MM.1S (cell line): ENCODE data around the gene FIGN.

ENCODE experiments used
- EZH2phosphoT487 ChIP-seq: fragments of 300-600 bp; sonication (generic); IDR thresholded peaks from 2 replicates; pipeline ENCODE4 v1.6.1; 2018; ENCODE audit warnings: antibody characterized with exemption, low read length
- TF ChIP-seq, protein P1 (sequence below): fragments of 300-600 bp; sonication (generic); IDR thresholded peaks from 2 replicates; pipeline ENCODE4 v1.5.1; 2016; ENCODE audit warnings: antibody characterized with exemption, low read length, mixed read lengths

DNA sequence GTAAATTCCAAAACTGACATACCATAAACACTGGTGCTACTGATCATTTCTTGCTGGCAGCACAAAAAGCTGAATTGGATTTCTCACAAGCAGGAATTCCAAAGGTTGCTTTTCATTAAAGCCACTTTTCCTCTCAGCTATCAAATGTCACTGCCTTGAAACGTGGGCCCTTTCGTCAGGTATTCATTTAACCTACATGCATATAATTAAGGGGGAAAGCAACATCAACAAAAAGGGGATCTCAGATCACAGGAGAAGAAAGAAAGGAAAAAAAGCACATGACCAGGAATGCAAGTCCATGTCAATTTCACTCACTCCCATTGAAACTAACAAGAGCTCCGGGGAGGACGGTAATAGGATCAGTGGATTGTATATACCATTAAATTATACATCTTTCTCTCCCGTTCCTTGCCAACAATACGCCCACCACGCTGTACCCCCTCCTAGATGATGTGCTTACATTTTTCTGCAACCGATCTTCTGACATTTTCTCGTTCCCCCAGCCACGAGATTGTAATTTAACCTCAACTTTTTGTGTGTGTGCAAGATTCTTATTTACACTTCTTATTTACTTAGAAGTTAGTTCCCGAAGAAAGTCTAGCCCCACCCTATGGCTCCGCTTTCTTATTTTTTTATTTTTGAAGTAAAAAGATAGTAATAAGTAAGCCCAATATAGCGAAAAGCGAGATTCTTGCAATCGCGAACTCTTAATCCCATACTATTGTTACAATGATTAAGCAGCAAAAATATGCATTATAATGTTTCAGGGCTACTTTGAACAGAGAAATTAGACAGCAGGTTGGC lies 725 bp downstream of the FIGN start:
- TF ChIP-seq, protein P1, sequence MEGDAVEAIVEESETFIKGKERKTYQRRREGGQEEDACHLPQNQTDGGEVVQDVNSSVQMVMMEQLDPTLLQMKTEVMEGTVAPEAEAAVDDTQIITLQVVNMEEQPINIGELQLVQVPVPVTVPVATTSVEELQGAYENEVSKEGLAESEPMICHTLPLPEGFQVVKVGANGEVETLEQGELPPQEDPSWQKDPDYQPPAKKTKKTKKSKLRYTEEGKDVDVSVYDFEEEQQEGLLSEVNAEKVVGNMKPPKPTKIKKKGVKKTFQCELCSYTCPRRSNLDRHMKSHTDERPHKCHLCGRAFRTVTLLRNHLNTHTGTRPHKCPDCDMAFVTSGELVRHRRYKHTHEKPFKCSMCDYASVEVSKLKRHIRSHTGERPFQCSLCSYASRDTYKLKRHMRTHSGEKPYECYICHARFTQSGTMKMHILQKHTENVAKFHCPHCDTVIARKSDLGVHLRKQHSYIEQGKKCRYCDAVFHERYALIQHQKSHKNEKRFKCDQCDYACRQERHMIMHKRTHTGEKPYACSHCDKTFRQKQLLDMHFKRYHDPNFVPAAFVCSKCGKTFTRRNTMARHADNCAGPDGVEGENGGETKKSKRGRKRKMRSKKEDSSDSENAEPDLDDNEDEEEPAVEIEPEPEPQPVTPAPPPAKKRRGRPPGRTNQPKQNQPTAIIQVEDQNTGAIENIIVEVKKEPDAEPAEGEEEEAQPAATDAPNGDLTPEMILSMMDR: no peak
- no peak for TF ChIP-seq EZH2phosphoT487
